ENCODE measurements around the gene HM13. TPM values are rescaled to one million over a fixed set of nuclear protein-coding genes. Genes with fewer than 3 reads are reported as not detected.

Gene HM13
- total and polyA plus RNA-seq, 2 of the 13 experiments (the other 11 are each of a cell fraction or from before 2014, with no cell fraction given): 118 to 243 TPM

DNA sequence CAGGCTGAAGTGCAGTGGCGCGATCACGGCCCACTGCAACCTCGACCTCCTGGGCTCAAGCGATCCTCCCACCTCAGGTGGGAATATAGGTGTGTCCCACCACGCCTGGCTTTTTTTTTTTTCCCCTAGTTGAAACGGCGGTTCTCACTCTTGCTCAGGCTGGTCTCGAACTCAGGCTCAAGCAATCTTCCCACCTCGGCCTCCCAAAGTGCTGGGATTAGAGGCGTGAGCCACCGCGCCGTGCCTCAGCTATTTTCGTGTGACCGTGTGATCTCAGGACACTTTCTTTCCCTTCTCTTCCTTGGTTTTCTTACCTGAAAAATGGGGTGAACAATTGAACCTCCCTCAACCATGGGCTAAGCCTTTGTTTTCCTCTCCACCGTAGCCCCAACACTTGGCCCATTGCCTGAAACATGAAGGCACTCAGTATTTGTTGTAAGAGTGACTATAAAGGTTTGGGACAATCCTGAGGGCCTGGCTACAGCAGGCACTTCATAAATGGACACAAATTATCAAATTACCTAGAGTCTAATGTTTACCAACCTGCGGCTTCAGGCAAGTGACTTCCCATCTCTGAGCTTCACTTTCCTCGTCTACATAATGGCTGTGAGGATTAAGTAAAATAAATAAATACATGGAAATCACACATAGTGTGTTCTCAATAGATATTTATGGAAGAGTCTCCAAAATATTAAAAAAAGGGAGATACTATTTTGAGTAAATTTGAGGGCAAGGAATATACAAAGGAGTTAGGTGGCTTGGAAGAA is 59.5 kb downstream of the HM13 start (continued):
- TF ChIP-seq ETV6 (CRISPR knock-in tag; conservative IDR thresholded peaks at IDR 0.05) (no peak), ZNF75D (CRISPR knock-in tag; IDR thresholded peaks at IDR 0.05; ENCODE audit: borderline replicate concordance) (no peak), NR1H2 (CRISPR knock-in tag; IDR thresholded peaks at IDR 0.05; ENCODE audit: borderline replicate concordance, low read depth) (no peak), CBX1 (IDR thresholded peaks at IDR 0.05; ENCODE audit: low read depth) (no peak), ZNF10 (CRISPR knock-in tag; IDR thresholded peaks at IDR 0.05; ENCODE audit: borderline replicate concordance, low read depth) (no peak), ZNF18 (CRISPR knock-in tag; IDR thresholded peaks at IDR 0.05; ENCODE audit: insufficient replicate concordance) (peak; percentile 96), FOXK2 (IDR thresholded peaks at IDR 0.05) (no peak), SMARCC2 (IDR thresholded peaks at IDR 0.05) (no peak), FIP1L1 (IDR thresholded peaks at IDR 0.05; ENCODE audit: borderline replicate concordance, insufficient read depth, low read depth, low read length) (0 out of 2 replicates have a peak, but pooled peaks have one; percentile 72), TEAD3 (CRISPR knock-in tag; optimal IDR thresholded peaks at IDR 0.05; ENCODE audit: borderline replicate concordance) (no peak), HNF1B (CRISPR knock-in tag; IDR thresholded peaks at IDR 0.05) (no peak), TP53 (CRISPR knock-in tag; conservative IDR thresholded peaks at IDR 0.05) (0 out of 2 replicates have a peak, but pooled peaks have one; percentile 30), RBM39 (IDR thresholded peaks at IDR 0.05; ENCODE audit: low read depth, low read length, poor library complexity, severe bottlenecking) (no peak), AGO2 (optimal IDR thresholded peaks at IDR 0.05; ENCODE audit: low read depth, low read length) (no peak), ZNF570 (CRISPR knock-in tag; IDR thresholded peaks at IDR 0.05; ENCODE audit: borderline replicate concordance) (no peak; the same call in 1 of the 2 replicates), MATR3 (CRISPR knock-in tag; IDR thresholded peaks at IDR 0.05) (no peak)
- TF ChIP-seq, protein P1, sequence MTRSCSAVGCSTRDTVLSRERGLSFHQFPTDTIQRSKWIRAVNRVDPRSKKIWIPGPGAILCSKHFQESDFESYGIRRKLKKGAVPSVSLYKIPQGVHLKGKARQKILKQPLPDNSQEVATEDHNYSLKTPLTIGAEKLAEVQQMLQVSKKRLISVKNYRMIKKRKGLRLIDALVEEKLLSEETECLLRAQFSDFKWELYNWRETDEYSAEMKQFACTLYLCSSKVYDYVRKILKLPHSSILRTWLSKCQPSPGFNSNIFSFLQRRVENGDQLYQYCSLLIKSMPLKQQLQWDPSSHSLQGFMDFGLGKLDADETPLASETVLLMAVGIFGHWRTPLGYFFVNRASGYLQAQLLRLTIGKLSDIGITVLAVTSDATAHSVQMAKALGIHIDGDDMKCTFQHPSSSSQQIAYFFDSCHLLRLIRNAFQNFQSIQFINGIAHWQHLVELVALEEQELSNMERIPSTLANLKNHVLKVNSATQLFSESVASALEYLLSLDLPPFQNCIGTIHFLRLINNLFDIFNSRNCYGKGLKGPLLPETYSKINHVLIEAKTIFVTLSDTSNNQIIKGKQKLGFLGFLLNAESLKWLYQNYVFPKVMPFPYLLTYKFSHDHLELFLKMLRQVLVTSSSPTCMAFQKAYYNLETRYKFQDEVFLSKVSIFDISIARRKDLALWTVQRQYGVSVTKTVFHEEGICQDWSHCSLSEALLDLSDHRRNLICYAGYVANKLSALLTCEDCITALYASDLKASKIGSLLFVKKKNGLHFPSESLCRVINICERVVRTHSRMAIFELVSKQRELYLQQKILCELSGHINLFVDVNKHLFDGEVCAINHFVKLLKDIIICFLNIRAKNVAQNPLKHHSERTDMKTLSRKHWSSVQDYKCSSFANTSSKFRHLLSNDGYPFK (CRISPR knock-in tag; IDR thresholded peaks at IDR 0.05; ENCODE audit: borderline replicate concordance): no peak
- TF ChIP-seq, protein P2, sequence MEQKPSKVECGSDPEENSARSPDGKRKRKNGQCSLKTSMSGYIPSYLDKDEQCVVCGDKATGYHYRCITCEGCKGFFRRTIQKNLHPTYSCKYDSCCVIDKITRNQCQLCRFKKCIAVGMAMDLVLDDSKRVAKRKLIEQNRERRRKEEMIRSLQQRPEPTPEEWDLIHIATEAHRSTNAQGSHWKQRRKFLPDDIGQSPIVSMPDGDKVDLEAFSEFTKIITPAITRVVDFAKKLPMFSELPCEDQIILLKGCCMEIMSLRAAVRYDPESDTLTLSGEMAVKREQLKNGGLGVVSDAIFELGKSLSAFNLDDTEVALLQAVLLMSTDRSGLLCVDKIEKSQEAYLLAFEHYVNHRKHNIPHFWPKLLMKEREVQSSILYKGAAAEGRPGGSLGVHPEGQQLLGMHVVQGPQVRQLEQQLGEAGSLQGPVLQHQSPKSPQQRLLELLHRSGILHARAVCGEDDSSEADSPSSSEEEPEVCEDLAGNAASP (CRISPR knock-in tag; IDR thresholded peaks at IDR 0.05; ENCODE audit: borderline replicate concordance): 0 out of 2 replicates have a peak, but pooled peaks have one; percentile 8

Measured in HepG2 (cell line).